CD4-positive, CD25-positive, alpha-beta regulatory T cell (primary cell): ENCODE measurements around the gene MMP1. TPM values are rescaled to one million over a fixed set of nuclear protein-coding genes. Genes with fewer than 3 reads are reported as not detected.

Source experiments
- ATAC-seq, 2 donors: fragments of 150-1000 bp; cut with Tn5 transposase; one replicate each; pipeline ENCODE4 v1.10.0; 2021; ENCODE audit warnings: low read depth in 2 of 2, moderate number of reproducible peaks in 2 of 2, moderate library complexity in 1 of 2
- DNase-seq, 3 donors: peaks; one replicate each; pipeline versions ENCODE4 v3.0.0 to v3.0.0-alpha.2; 2012 to 2022; ENCODE audit warnings: mixed read lengths in 1 of 3
- H3K27ac ChIP-seq: one replicate; pipeline ENCODE4 v1.7.0; 2013; ENCODE audit warnings: mild to moderate bottlenecking, low read length; ENCODE audit not compliant: insufficient read depth, poor library complexity, severe bottlenecking
- H3K27me3 ChIP-seq: one replicate; pipeline ENCODE4 v1.7.0; 2013; ENCODE audit warnings: low read length; ENCODE audit not compliant: control insufficient read depth, insufficient read depth
- H3K36me3 ChIP-seq: one replicate; pipeline ENCODE4 v1.7.0; 2013; ENCODE audit warnings: mild to moderate bottlenecking, low read length, moderate library complexity; ENCODE audit not compliant: control insufficient read depth, insufficient read depth
- H3K4me1 ChIP-seq: 2 replicates; pipeline ENCODE4 v1.7.0; 2013; ENCODE audit warnings: mild to moderate bottlenecking, low read length; ENCODE audit not compliant: insufficient read depth, control insufficient read depth, poor library complexity, severe bottlenecking
- H3K4me3 ChIP-seq: one replicate; pipeline ENCODE4 v1.7.0; 2013; ENCODE audit warnings: low read depth, mild to moderate bottlenecking, low read length, moderate library complexity
- H3K9me3 ChIP-seq, 2 experiments: 1 replicate in 1 of 2; 2 replicates in 1 of 2; pipeline ENCODE4 v1.7.0; 2013; ENCODE audit warnings: low read length in 2 of 2, mild to moderate bottlenecking in 1 of 2, moderate library complexity in 1 of 2; ENCODE audit not compliant: control insufficient read depth in 2 of 2
- H3K27ac Mint-ChIP-seq, 3 donors: one replicate each; pipeline ENCODE4 v1.8.0; 2020 to 2022; ENCODE audit warnings: mild to moderate bottlenecking in 3 of 3, mixed read lengths in 3 of 3, moderate library complexity in 2 of 3
- H3K27me3 Mint-ChIP-seq: one replicate; pipeline ENCODE4 v1.8.0; 2022; ENCODE audit warnings: mild to moderate bottlenecking, mixed read lengths
- H3K36me3 Mint-ChIP-seq: one replicate; pipeline ENCODE4 v1.8.0; 2020; ENCODE audit warnings: mixed read lengths
- H3K4me1 Mint-ChIP-seq, 4 donors: one replicate each; pipeline ENCODE4 v1.8.0; 2020 to 2022; ENCODE audit warnings: mixed read lengths in 4 of 4, mild to moderate bottlenecking in 1 of 4
- H3K4me3 Mint-ChIP-seq, 4 donors: one replicate each; pipeline ENCODE4 v1.8.0; 2020 to 2022; ENCODE audit warnings: mild to moderate bottlenecking in 4 of 4, mixed read lengths in 4 of 4, moderate library complexity in 3 of 4
- H3K9me3 Mint-ChIP-seq, 7 donors: one replicate each; pipeline ENCODE4 v1.8.0; 2020 to 2022; ENCODE audit warnings: mixed read lengths in 7 of 7, mild to moderate bottlenecking in 3 of 7, moderate library complexity in 2 of 7
- polyA plus RNA-seq, 4 donors: library from polyadenylated mRNA; unstranded; fragments of 300-500 nt; fragmentation: Illumina TruSeq; gene quantifications; one replicate each; pipeline ENCODE4 v1.2.3, GENCODE V29; 2021
- total RNA-seq: library from RNA; stranded (reverse); gene quantifications from one replicate; pipeline ENCODE4 v1.2.3, GENCODE V29; 2022

MMP1 gene
- not detected for total RNA-seq
- polyA plus RNA-seq = not detected

DNA sequence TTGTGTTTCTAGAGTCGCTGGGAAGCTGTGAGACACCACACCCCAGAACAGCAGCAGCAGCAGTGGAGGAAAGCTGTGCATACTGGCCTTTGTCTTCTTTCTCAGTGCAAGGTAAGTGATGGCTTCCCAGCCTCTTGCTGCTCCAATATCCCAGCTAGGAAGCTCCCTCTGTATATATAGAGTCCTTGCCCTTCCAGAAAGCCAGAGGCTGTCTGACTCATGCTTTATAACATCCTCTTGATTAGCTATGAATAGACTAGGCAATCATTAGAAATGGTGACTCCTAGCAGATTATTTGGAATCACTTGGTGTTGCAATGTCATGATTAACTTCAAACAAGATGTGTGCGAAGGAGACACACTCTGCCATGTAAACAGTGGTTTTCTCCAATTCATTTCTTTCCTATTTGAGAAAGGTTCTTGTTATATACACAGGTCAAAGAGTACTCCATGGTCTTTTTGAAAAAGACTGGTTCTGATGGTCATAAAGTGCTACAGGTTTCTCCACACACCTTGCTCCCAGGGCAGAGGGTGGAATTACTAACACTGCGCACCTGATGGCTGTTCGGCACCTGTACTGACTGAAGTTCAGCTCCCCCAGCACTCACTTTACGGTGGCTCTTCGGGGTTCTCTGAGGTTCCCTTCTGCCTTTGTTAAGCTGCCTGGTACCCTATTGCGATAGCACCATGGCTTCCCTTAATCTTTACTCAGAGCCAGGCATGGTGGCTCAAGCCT, at the start of gene MMP1:
MMP1 (minus strand) TSS at position 149 of the 735 bp plus-strand sequence; CDS start at position 81, 68 bp downstream.
- no peaks in the 10 kb centered on the region for H3K9me3 Mint-ChIP-seq
- no peaks in the 10 kb centered on the region for H3K4me1 ChIP-seq
- no peak for DNase-seq
- H3K9me3 ChIP-seq = no peaks in the 10 kb centered on the region
- H3K27me3 Mint-ChIP-seq = no peaks in the 10 kb centered on the region
- H3K36me3 ChIP-seq = no peaks in the 10 kb centered on the region
- H3K4me3 ChIP-seq = no peak within 1 kb of the TSS
- H3K4me3 Mint-ChIP-seq = no peak within 1 kb of the TSS
- no peaks in the 10 kb centered on the region for H3K4me1 Mint-ChIP-seq
- H3K27ac ChIP-seq = no peak within 1 kb of the TSS
- peaks cover under 1% of the 10 kb centered on the region for H3K27me3 ChIP-seq
- ATAC-seq = no peak
- H3K36me3 Mint-ChIP-seq = no peaks in the 10 kb centered on the region
- no peak within 1 kb of the TSS for H3K27ac Mint-ChIP-seq

DNA sequence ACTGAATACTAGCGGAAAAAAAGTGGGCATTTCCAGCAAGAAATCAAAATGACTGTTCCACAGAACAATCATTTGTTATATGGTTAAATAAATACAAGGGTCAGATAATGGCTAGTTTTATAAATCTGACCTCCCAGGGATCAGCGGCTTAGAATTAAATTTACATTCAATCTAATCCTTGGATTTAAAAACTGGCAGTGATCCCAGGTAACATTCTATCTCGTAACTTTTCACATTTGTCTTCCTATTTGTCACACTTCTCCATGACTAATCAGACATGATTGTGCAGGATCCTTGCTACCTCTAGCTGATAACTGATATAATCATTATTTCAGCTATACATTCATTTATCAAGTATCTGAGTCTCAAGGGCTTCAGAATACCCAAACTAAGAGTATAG, 48.3 kb upstream of the MMP1 start:
- no peaks in the 10 kb centered on the region for H3K27me3 Mint-ChIP-seq
- no peak overlapping the region for H3K4me3 Mint-ChIP-seq
- Histone ChIP-seq H3K36me3 (no peaks in the 10 kb centered on the region), H3K27ac (no peak overlapping the region), H3K4me1 (no peaks in the 10 kb centered on the region), H3K4me3 (no peak overlapping the region), H3K9me3 (no peaks in the 10 kb centered on the region), H3K27me3 (no peaks in the 10 kb centered on the region)
- no peak overlapping the region for H3K27ac Mint-ChIP-seq
- DNase-seq = no peak
- H3K4me1 Mint-ChIP-seq = no peaks in the 10 kb centered on the region
- ATAC-seq = no peak
- H3K9me3 Mint-ChIP-seq = no peaks in the 10 kb centered on the region
- no peaks in the 10 kb centered on the region for H3K36me3 Mint-ChIP-seq

GRCh38 chr11:102843489-102843888, 45.5 kb upstream of the MMP1 start, which contains the start of gene MMP3:
Gene MMP3, minus strand, starts transcription at chr11:102843609. Its CDS starts 63 bp downstream, at chr11:102843546.
- H3K9me3 Mint-ChIP-seq = peaks cover 0 to 1% (median 0%) of the 10 kb centered on the region in 7 donors
- no peak for ATAC-seq
- no peak for DNase-seq
- no peak within 1 kb of the TSS for H3K4me3 Mint-ChIP-seq
- Histone ChIP-seq H3K36me3 (no peaks in the 10 kb centered on the region), H3K27me3 (no peaks in the 10 kb centered on the region), H3K4me3 (no peak within 1 kb of the TSS), H3K9me3 (no peaks in the 10 kb centered on the region), H3K4me1 (no peaks in the 10 kb centered on the region), H3K27ac (no peak within 1 kb of the TSS)
- H3K27ac Mint-ChIP-seq = no peak within 1 kb of the TSS
- H3K36me3 Mint-ChIP-seq = no peaks in the 10 kb centered on the region
- no peaks in the 10 kb centered on the region for H3K27me3 Mint-ChIP-seq
- H3K4me1 Mint-ChIP-seq = no peaks in the 10 kb centered on the region

DNA sequence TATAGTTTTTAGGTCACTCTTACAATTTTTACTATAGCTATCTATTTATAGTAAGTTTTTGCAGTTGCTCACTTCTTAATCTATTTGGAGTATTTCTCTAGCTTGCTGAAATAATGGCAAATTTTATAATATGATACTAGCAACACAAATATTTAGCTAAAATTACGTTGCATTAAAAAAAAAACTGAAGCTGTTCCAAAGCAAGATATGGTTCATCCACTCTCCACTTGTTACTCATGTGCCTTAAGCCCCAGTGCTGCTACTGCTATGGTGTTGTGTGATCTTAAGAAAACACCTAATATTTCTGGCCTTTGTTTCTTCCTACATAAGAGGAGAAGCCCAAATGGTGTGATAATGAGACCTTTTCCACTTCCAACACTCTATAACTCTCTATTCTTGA, 45.0 kb upstream of the MMP1 start:
- Histone ChIP-seq H3K4me1 (no peaks in the 10 kb centered on the region), H3K36me3 (no peaks in the 10 kb centered on the region), H3K9me3 (no peaks in the 10 kb centered on the region), H3K27ac (no peak overlapping the region), H3K4me3 (no peak overlapping the region), H3K27me3 (no peaks in the 10 kb centered on the region)
- no peak overlapping the region for H3K4me3 Mint-ChIP-seq
- DNase-seq (no peak), ATAC-seq (no peak)
- no peaks in the 10 kb centered on the region for H3K4me1 Mint-ChIP-seq
- H3K27ac Mint-ChIP-seq = no peak overlapping the region
- no peaks in the 10 kb centered on the region for H3K36me3 Mint-ChIP-seq
- H3K9me3 Mint-ChIP-seq = peaks cover 0 to 1% (median 0%) of the 10 kb centered on the region in 7 donors
- no peaks in the 10 kb centered on the region for H3K27me3 Mint-ChIP-seq

DNA sequence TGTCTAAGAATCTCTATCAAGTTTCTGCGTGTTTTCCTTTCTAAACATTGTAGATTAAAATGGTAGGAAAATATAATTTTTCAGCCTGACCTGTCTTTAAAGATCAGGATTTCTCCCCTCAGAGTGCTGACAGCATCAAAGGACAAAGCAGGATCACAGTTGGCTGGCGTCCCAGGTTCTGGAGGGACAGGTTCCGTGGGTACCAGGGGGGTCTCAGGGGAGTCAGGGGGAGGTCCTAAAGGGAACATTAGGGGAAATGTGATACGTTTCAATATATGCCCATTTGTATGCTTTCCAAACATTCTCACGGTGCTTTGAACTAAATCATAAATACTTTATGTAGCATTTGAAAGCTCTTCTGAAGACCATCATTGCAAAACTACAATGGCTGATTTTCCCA, 42.1 kb upstream of the MMP1 start:
- H3K36me3 Mint-ChIP-seq = no peaks in the 10 kb centered on the region
- no peak overlapping the region for H3K27ac Mint-ChIP-seq
- peaks cover 0 to 1% (median 0%) of the 10 kb centered on the region in 7 donors for H3K9me3 Mint-ChIP-seq
- Histone ChIP-seq H3K27me3 (no peaks in the 10 kb centered on the region), H3K36me3 (no peaks in the 10 kb centered on the region), H3K27ac (no peak overlapping the region), H3K4me1 (no peaks in the 10 kb centered on the region), H3K9me3 (no peaks in the 10 kb centered on the region), H3K4me3 (no peak overlapping the region)
- H3K4me3 Mint-ChIP-seq = no peak overlapping the region
- no peaks in the 10 kb centered on the region for H3K4me1 Mint-ChIP-seq
- no peak for DNase-seq
- H3K27me3 Mint-ChIP-seq = no peaks in the 10 kb centered on the region
- ATAC-seq = no peak

- Mint-ChIP-seq H3K36me3 (no peaks in the 10 kb centered on the region), H3K27me3 (no peaks in the 10 kb centered on the region), H3K4me3 (no peak overlapping the region), H3K27ac (no peak overlapping the region), H3K4me1 (no peaks in the 10 kb centered on the region), H3K9me3 (peaks cover 0 to 1% (median 0%) of the 10 kb centered on the region in 7 donors)
- H3K4me3 ChIP-seq = no peak overlapping the region
- H3K27ac ChIP-seq = no peak overlapping the region
- ATAC-seq = no peak
- no peaks in the 10 kb centered on the region for H3K4me1 ChIP-seq
- H3K9me3 ChIP-seq = no peaks in the 10 kb centered on the region
- no peaks in the 10 kb centered on the region for H3K27me3 ChIP-seq
- no peak for DNase-seq
- H3K36me3 ChIP-seq = no peaks in the 10 kb centered on the region
These were observed 39.7 kb upstream of the MMP1 start for GRCh38 chr11:102837646-102838045.

GRCh38 chr11:102837156-102837555, 39.2 kb upstream of the MMP1 start:
- Histone ChIP-seq H3K4me3 (no peak overlapping the region), H3K27ac (no peak overlapping the region), H3K9me3 (no peaks in the 10 kb centered on the region), H3K27me3 (no peaks in the 10 kb centered on the region), H3K36me3 (no peaks in the 10 kb centered on the region), H3K4me1 (no peaks in the 10 kb centered on the region)
- H3K4me1 Mint-ChIP-seq = no peaks in the 10 kb centered on the region
- ATAC-seq (no peak), DNase-seq (no peak)
- no peak overlapping the region for H3K27ac Mint-ChIP-seq
- no peak overlapping the region for H3K4me3 Mint-ChIP-seq
- H3K9me3 Mint-ChIP-seq = peaks cover 0 to 1% (median 0%) of the 10 kb centered on the region in 7 donors
- no peaks in the 10 kb centered on the region for H3K36me3 Mint-ChIP-seq
- no peaks in the 10 kb centered on the region for H3K27me3 Mint-ChIP-seq

DNA sequence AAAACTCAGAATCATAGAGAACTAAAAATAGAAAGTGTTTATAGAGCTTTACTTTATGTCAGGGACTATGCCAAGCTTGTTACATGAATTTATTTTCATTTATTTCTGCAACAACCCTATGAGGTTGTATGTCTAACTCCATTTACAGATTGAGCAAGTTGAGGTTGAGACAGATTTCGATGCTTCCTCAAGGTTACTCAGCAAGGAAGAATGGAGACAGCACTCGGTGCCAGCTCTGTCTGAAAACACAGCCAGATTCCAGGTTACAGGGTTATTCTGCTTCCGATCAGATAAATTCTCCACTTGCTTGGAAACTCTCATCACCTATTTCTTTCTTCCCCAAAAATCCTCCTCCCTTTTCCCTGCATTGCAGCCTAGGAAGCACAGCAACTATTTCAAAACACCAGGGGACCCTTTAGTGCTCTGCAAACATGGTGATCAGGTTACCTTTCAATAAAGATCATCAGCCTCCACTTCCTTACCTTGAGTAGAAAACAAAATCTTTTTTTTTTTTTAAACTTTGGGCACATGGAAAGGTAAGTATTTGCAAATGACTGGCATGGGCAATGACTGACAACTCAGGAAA, 38.4 kb upstream of the MMP1 start:
- H3K27me3 Mint-ChIP-seq = peaks cover 7% of the 10 kb centered on the region
- Histone ChIP-seq H3K4me1 (no peaks in the 10 kb centered on the region), H3K4me3 (no peak overlapping the region), H3K9me3 (no peaks in the 10 kb centered on the region), H3K27ac (no peak overlapping the region), H3K36me3 (no peaks in the 10 kb centered on the region), H3K27me3 (no peaks in the 10 kb centered on the region)
- H3K4me1 Mint-ChIP-seq = no peaks in the 10 kb centered on the region
- H3K4me3 Mint-ChIP-seq = no peak overlapping the region
- DNase-seq (no peak), ATAC-seq (no peak)
- no peak overlapping the region for H3K27ac Mint-ChIP-seq
- peaks cover 0 to 1% (median 0%) of the 10 kb centered on the region in 7 donors for H3K9me3 Mint-ChIP-seq
- no peaks in the 10 kb centered on the region for H3K36me3 Mint-ChIP-seq
